ENCODE data around the gene HOXD13. TPM values are rescaled to one million over a fixed set of nuclear protein-coding genes. Genes with fewer than 3 reads are reported as not detected.

Gene HOXD13
- total RNA-seq, 1 donor from 2014 or later = not detected

- DNase-seq (ENCODE audit: low read depth) (no peak), FAIRE-seq (no peak)
- no peak for TF ChIP-seq CTCF (IDR thresholded peaks at IDR 0.05; ENCODE audit: insufficient read depth, low read length, severe bottlenecking)
- Histone ChIP-seq H3K4me3 (ENCODE audit: low read depth, low read length) (no peak overlapping the region), H3K27me3 (ENCODE audit: control insufficient read depth, insufficient read depth, low read length) (peaks cover 77% of the 10 kb centered on the region), H3K36me3 (ENCODE audit: control insufficient read depth, insufficient read depth, low read length) (no peaks in the 10 kb centered on the region)
Observed at GRCh38 chr2:176096243-176096985, 3.9 kb downstream of the HOXD13 start.

- no peak overlapping the region for H3K4me3 ChIP-seq (ENCODE audit: low read depth, low read length)
- H3K36me3 ChIP-seq (ENCODE audit: control insufficient read depth, insufficient read depth, low read length) = no peaks in the 10 kb centered on the region
- peak; percentile 94 for TF ChIP-seq CTCF (IDR thresholded peaks at IDR 0.05; ENCODE audit: insufficient read depth, low read length, severe bottlenecking)
- DNase-seq (ENCODE audit: low read depth) = peak; percentile 27
- FAIRE-seq = no peak
- H3K27me3 ChIP-seq (ENCODE audit: control insufficient read depth, insufficient read depth, low read length) = peaks cover 77% of the 10 kb centered on the region
Observed at GRCh38 chr2:176096986-176097819, 4.7 kb downstream of the HOXD13 start.

DNA sequence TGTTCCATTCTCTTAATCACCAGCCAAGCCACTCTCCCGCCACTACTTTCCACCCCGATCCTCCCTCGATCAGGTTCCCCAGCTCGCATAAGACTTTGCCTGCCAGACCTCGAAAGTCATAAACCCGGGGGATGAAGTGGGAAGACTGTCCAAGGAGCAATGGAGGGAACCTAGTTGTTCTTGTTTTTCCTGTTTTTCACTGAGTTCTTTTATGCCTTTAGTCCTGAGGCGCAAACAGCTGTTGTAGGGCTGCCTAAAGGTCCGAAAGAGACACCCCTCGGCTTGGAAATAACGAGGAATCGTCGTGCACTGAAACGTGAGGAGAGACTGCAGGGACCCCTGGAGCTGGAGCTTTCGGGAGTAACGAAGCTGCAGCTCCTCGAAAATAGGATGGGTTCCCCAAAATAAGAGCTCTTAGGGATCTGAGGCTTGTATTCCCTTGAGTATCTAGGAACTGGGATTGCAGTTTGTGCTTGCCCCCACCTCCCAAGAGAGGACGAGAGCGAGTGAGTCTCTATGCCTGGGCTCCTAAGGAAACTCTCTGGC, 5.4 kb downstream of the HOXD13 start:
- no peak for FAIRE-seq
- TF ChIP-seq CTCF (IDR thresholded peaks at IDR 0.05; ENCODE audit: insufficient read depth, low read length, severe bottlenecking) = no peak

GRCh38 chr2:176098366-176099158, 6.0 kb downstream of the HOXD13 start:
- FAIRE-seq (no peak), DNase-seq (ENCODE audit: low read depth) (no peak)
- TF ChIP-seq CTCF (IDR thresholded peaks at IDR 0.05; ENCODE audit: insufficient read depth, low read length, severe bottlenecking) = no peak
- Histone ChIP-seq H3K36me3 (ENCODE audit: control insufficient read depth, insufficient read depth, low read length) (no peaks in the 10 kb centered on the region), H3K27me3 (ENCODE audit: control insufficient read depth, insufficient read depth, low read length) (peaks cover 79% of the 10 kb centered on the region), H3K4me3 (ENCODE audit: low read depth, low read length) (no peak overlapping the region)

More for the DNA sequence above, 5.4 kb downstream of the HOXD13 start:
- Histone ChIP-seq H3K36me3 (ENCODE audit: control insufficient read depth, insufficient read depth, low read length) (no peaks in the 10 kb centered on the region), H3K27me3 (ENCODE audit: control insufficient read depth, insufficient read depth, low read length) (peaks cover 81% of the 10 kb centered on the region), H3K4me3 (ENCODE audit: low read depth, low read length) (no peak overlapping the region)
- DNase-seq (ENCODE audit: low read depth) = no peak

DNA sequence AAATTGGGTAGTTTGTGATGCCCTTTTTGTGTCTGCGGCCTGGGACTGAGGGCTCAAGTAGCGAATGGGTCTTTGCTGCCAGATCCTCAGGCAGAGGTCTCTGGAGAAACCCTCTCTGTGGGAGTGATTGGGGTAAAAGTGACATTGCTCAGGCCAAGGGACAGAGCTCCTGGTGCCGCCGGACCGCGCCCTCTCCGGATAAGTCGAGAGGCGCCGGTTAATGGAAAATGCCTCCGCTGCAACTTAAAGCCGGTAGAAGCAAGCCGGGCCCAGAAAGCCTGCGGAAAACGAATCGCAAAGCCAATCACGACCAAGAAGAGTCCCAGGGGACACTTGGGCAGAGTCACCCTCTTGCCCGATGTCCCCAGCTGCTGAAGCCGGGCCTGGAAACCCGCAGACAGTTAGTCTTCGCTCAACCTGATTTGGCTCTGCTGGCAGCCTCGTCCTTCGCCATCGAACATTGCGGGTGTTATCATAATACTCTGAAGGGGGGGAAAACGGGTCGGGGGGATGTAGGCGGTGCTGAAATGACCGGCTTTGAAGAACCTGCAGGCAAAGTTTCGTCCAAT, 6.7 kb downstream of the HOXD13 start:
- Histone ChIP-seq H3K36me3 (ENCODE audit: control insufficient read depth, insufficient read depth, low read length) (no peaks in the 10 kb centered on the region), H3K27me3 (ENCODE audit: control insufficient read depth, insufficient read depth, low read length) (peaks cover 79% of the 10 kb centered on the region), H3K4me3 (ENCODE audit: low read depth, low read length) (no peak overlapping the region)
- DNase-seq (ENCODE audit: low read depth) (no peak), FAIRE-seq (no peak)
- no peak for TF ChIP-seq CTCF (IDR thresholded peaks at IDR 0.05; ENCODE audit: insufficient read depth, low read length, severe bottlenecking)

Data from bronchial epithelial cell (primary cell).